NCI-H345 (cell line): ENCODE data around the gene NLE1.
"Not testable (repeated sequence)": the region's sequence is repeated elsewhere in the genome, so short reads cannot be mapped to it uniquely, and the experiment has no call there.

ENCODE experiments used
- DNase-seq: peaks from one replicate; lab custom pipeline; 2025; lab: John Stamatoyannopoulos, UW

NLE1 gene

GRCh38 chr17:35129154-35129972 lies 12.7 kb downstream of the NLE1 start:
- no peak for DNase-seq

DNA sequence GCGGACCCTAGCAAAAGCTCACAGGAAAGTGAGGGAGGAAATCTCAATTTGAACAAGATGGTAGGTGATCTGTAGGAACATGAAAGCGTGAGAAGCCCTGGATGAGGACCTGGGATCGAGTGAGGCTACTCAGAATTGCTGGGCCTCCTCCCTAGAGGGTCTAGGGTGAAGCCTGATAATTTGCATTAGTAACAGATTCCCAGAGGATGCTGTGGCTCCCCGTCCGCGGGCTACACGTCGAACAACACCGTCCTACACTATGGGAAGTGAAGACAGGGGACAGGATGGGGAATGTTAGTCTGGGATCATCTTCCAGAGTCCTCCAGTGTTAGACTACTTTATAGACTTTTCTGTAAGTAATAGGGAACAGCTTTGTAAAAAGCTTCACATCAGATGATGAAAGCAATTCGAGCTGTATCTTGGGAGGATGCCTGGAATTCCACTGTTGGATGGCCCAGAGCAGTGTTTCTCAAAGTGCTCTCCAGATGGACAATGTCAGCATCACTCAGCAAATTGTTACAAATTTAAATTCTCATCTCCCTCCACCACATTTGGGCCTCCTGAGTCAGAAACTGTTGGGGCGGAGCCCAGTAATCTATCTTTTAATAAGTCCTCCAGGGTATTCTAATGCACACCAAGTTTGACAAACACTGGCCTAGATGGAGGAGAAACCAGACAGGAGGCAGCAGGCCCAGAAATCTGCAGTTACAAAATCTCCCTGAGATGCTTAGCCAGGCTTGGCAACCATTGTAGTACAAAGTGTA lies 14.2 kb downstream of the NLE1 start:
- DNase-seq: no peak

DNA sequence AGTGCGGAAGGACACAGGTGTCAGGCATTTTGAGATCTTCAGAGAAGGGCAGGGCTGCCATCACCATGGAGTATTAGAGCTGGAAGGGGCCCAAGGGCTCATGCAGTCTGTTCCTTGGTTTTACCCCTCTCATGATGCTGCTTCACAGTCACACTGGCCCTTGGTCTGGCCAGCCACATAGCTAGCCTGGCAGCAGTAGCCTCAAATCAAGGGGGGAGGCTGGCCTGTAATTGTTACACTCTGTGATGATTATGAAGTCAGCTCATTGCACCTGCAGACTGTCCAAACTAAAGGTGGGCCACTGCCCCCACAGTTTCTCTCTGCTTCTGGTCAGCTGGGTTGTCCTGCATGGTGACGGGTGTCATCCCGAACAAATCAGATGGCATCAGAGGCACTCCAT lies 20.8 kb downstream of the NLE1 start, which contains the start of gene FNDC8:
TSS of gene FNDC8 (plus strand) at position 301 of the 400 bp plus-strand sequence. CDS start at position 380, 79 bp downstream.
- DNase-seq: no peak

GRCh38 chr17:35119370-35120165 lies 22.5 kb downstream of the NLE1 start, which contains the start of gene RAD51D:
Gene RAD51D (minus strand): TSS chr17:35119860. CDS start chr17:35119613, 247 bp downstream.
- DNase-seq: peak; percentile 82

DNA sequence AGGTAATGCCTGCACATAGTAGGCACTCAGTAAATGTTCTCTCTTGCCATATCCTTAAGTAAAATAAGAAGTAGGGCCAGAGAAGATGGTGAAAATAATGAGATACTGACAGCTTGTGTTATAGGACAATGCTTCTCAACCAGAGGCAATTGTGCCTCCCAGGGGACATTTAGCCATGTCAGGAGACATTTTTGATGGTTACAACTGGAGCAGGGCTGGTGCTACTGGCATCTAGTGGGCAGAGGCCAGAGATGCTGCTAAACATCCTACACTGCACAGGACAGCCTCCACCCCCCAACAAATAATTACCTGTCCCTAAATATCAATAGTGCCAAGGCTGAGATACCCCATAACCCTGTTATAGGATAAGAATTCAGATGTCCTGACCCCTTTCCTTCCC lies 24.1 kb downstream of the NLE1 start:
- no peak for DNase-seq

DNA sequence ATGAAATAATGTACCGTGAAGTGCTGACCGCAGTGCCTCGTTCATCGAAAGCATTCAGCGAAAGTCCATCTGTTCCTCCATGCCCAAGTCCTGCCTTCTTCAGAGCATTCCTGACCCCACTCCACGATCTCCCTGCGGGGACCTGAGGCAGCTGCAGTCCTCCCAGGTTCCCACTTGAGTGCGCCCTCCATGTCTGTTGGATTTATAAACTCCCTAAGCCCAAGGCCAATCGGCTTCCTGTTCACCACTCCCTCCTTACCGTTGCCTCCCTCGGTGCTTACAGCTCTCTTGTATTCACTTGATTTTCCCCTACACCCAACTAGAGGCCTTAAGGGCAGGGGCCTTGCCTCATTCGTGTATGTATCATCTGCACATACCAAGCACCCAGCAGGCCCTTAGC lies 25.3 kb downstream of the NLE1 start:
- DNase-seq: no peak

- DNase-seq: not testable (repeated sequence)
Observed at GRCh38 chr17:35110791-35111190, 31.3 kb downstream of the NLE1 start.

- DNase-seq: no peak
Observed at GRCh38 chr17:35104844-35105450, 37.2 kb downstream of the NLE1 start.

DNA sequence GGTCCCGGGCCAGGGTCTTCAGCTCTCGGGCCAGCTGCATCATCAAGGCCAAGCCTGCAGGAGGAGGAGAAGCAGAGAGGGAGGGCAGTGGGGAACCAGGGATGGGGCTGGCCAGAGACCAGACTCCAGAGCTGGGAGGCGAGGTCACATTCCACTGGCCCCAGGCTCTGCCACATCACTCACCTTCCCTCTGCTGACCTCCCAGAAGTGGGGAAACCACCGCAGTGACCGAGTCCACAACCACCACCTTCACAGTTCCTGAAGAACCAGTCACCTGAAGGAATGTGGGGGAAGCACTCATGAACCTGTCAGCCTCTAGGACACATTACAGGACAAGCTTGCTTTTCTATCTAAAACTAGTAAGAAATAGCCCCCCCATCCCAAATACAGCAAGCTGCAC lies 38.8 kb downstream of the NLE1 start:
- DNase-seq: no peak

DNA sequence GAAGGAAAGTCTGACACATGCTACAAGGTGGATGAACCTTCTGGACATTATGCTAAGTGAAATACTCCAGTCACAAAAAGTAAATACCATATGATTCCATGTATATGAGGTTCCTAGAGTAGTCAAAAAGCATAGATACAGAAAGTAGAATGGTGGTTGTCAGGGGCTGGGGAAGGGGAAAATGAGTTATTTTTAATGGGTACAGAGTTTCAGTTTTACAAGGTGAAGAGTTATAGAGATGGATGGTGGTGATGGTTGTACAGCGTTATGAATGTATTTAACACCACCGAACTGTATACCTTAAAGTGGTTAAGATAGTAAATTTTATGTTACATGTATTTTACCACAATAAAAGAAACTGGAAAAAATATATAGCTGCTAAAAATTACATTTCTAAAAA lies 40.4 kb downstream of the NLE1 start:
- no peak for DNase-seq

DNA sequence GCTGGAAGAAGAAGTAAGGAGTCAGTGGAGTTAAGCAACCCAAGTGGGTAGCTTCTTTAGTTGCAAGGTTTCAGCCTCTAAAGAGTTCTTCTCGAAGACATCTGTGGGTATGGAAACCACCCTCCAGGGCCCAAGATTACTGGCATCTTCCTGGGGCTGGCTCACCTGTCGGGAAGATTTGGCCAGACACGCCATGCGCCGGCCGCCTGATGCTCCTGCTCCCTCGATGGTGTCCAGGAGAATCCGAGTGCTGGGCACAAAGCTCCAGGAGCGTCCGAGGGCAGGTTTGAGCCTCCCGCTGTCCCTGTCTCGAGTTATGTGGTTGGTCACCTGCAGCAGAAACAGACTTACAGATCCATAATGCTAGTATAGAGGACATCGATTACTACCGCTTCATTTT lies 41.1 kb downstream of the NLE1 start:
- no peak for DNase-seq

DNA sequence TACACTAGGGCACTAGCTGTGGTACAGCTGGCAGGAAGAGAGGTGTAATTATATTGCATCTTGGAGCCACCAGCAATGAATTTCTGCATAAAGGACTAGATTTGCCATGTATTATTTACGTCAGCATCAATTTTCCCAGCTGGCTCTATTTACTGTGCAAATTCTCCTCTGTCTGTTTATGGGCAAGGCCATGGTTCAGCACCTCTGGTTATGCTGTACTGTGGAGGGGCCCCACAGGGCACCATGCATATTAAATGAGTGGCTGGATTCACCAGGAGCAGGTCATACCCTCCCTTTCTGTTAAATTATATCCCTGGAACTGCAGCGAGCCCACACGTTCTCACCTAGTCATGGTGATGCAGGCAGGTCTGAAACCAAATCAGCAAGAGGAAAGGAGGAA lies 42.2 kb downstream of the NLE1 start:
- no peak for DNase-seq

DNA sequence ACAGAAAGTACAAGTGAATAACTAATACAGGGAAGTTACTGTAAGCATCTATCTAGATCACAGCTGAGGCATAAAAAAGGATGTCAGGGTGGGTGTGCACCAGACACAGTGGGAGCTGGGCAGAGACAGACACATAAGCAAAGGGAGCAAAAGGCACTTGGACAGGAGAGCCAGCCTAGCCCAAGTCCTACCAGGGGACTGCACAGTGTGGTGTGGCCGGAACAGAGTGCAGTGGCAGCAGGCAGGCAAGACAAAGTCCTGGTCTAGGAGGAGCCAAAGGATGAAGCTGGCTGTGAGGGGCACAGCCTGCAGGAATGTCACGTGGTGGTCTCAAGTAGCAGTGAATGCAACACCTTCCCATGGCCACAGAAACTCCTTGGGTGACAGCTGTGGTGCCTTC lies 44.3 kb downstream of the NLE1 start:
- DNase-seq: no peak

- DNase-seq: no peak
Observed at GRCh38 chr17:35095741-35096140, 46.4 kb downstream of the NLE1 start.

DNA sequence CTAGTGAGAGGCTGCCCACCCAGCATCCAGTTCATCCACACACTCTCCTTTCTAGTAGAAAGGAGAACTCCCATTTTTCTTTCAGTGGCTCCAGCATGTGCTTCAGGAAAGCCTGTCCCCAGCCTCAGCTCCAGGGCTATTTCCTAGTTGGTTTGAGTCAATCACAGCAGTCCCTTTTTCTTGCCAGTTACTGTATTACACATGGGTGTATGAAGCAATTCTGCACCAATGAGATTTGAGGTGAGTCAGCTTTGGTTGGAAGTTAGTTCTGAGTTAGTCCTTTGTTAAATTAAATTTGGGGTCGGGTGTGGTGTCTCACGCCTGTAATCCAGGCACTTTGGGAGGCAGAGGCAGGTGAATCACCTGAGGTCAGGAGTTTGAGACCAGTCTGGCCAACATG lies 47.2 kb downstream of the NLE1 start:
- no peak for DNase-seq

- not testable (repeated sequence) for DNase-seq
Observed at GRCh38 chr17:35090707-35091106, 51.4 kb downstream of the NLE1 start.

DNA sequence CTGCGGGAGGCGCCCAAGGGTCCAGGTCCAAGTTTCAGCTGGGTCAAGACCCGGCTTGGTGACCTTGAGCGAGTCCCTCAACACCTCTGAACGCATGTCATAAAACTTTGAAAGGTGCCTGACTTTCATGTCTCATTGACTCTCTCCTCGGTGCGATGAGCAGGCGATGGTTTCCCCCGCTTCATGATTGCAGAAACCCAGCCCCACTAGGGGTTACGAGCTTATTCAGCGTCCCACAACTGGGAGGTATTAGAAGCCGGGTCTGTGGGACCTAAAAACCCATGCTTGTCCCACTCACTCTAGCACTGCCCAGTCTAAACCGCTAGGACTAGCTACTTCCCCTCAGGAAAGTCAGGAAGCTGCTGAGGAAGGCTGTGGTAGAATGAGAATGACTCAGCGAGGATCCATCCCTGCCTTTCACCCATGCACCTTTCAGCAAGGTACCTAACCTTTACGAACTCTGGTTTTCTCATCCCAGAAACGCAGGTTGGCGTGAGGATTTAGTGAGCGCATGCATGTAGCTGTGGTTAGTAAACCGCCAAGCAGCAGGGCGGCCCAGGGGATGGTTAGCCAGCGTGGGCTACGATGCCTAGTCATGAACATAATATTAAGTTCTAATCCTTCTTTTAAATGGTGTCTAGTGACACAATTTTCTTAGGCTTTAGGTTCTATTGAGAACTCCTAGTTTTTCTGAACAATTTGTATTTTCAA lies 52.4 kb downstream of the NLE1 start:
- no peak for DNase-seq

DNA sequence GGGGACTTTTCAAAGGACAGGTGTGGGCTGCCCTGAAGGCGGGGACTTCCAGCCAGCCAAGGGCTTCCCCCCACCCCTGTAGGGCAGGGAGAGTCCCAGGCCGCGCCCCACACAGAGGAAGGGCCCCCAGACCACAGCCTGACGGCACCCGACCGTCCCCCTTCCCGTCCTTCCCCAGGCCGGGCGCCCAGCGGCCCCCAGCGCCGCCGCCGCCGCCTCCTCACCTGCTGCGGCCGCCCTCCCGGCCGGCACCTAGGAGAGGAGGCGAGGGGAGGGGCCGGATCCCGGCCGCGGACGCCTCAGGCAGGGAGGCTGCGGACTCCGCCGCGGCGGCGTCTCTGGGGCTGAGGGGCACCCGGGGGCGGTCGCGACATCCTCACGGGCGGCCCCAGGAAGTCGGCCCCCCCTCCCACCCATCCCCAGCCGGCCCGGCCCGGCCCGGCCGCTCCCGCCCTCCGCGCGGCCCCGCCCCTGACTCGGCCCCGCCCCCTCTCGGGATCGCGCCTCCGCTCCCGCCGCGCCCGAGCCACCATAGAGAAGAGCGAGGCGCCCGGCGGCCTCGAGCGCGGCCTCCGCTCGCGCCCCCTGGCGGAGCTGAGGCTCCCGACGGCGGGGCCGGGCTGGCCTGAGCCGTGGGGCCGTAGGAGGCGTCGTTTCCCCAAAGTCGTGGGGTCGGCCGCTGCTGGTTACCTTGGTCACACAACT lies 53.1 kb downstream of the NLE1 start:
- peak; percentile 89 for DNase-seq

GRCh38 chr17:35088356-35088880 lies 53.7 kb downstream of the NLE1 start:
- DNase-seq: no peak

- peak; percentile 20 for DNase-seq
Observed at GRCh38 chr17:35087731-35088355, 54.3 kb downstream of the NLE1 start.
